Esophagus squamous epithelium (tissue), 4 donors: ENCODE data around the gene COL4A2.

Experiments
- CTCF ChIP-seq, 6 experiments: fragments of 450-650 bp in 4 of 6; fragments of 200-600 bp in 2 of 6; sonication (generic) in 2 of 6; IDR thresholded peaks; one replicate each; pipeline ENCODE4 v1.5.1; 2016 to 2019; ENCODE audit warnings: antibody characterized with exemption in 6 of 6, mild to moderate bottlenecking in 4 of 6, moderate library complexity in 4 of 6
- POLR2A ChIP-seq, 4 donors: fragments of 450-650 bp; IDR thresholded peaks; one replicate each; pipeline ENCODE4 v1.6.1; 2017; ENCODE audit warnings: antibody characterized with exemption in 4 of 4, mild to moderate bottlenecking in 4 of 4, moderate library complexity in 3 of 4

- TF ChIP-seq CTCF (IDR thresholded peaks at IDR 0.05) (no peak), POLR2A (IDR thresholded peaks at IDR 0.05) (no peak)
These were observed 42.3 kb upstream of the COL4A2 start for GRCh38 chr13:110264685-110265275.
